H1 (cell line): Measurements from ENCODE around the gene SLAMF6. TPM values are rescaled to one million over a fixed set of nuclear protein-coding genes. Genes with fewer than 3 reads are reported as not detected.

ENCODE experiments used
- RAD21 ChIP-seq, 2 experiments: IDR thresholded peaks in 1 of 2; conservative IDR thresholded peaks in 1 of 2; 2 replicates each; pipeline ENCODE4 v1.6.1; 2011; ENCODE audit warnings: low read depth in 2 of 2, low read length in 2 of 2, improper control_type of control experiment in 1 of 2, inconsistent platforms in 1 of 2, mild to moderate bottlenecking in 1 of 2, moderate library complexity in 1 of 2
- RFX5 ChIP-seq: IDR thresholded peaks from 2 replicates; pipeline ENCODE4 v1.6.1; 2011; ENCODE audit warnings: low read depth, low read length, improper control_type of control experiment, borderline replicate concordance
- RNF2 ChIP-seq: fragments of 200-900, 300-1000 bp; sonication (generic); IDR thresholded peaks from 2 replicates; pipeline ENCODE4 v1.7.1; 2016; ENCODE audit warnings: borderline replicate concordance, low read depth, mild to moderate bottlenecking, antibody characterized with exemption, low read length; ENCODE audit not compliant: poor library complexity, severe bottlenecking; ENCODE audit errors: missing control alignments
- polyA plus RNA-seq, 7 experiments: library from polyadenylated mRNA; depleted of rRNA in 3 of 7; stranded (reverse) in 5 of 7; unstranded in 2 of 7; fragments of >200 nt in 5 of 7; fragments of 200-250 nt in 2 of 7; gene quantifications; 1 replicate in 5 of 7; 2 replicates in 1 of 7; 4 replicates in 1 of 7; pipeline versions ENCODE4 v1.2.1 to v1.2.3, GENCODE V29; 2011 to 2013; ENCODE audit warnings: missing spikeins in 2 of 7, mixed read lengths in 2 of 7
- total RNA-seq: library from RNA; stranded (reverse); fragmentation: NEBNext Ultra II Directional; extraction: Animal tissue kit (Norgen Biotek cat#: 25700); gene quantifications from 2 replicates; pipeline ENCODE4 v1.2.1, GENCODE V29; 2021

Gene SLAMF6
- total and polyA plus RNA-seq, 2 of the 8 experiments (the other 6 are each of a cell fraction or from before 2014, with no cell fraction given), result not detected

DNA sequence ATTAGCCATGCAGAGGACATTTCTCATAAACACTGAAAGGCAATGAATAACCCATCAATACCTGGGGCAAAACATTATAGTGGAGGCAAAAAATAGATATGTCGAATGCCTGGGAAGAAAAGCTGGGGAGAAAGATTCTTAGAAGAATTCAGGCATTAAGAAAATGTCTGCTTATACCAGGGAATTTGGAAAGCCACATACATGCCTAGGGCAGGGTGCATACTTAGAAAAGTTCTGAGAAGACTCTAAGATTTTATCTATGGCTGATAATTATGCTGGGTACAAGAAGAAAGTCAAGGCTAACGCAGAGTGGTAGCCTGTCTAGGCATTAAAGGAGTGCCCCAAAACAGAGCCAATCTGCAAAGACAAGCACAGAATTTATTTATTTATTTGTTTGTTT is 18.4 kb downstream of the SLAMF6 start (continued):
- no peak for TF ChIP-seq RAD21 (IDR thresholded peaks at IDR 0.05 in 1 of 2, conservative IDR thresholded peaks at IDR 0.05 in 1 of 2; ENCODE audit: low read depth in 2 of 2, low read length in 2 of 2)
- TF ChIP-seq RNF2, result no peak
- TF ChIP-seq RFX5, result no peak
